Liver (tissue), 9 donors: Measurements from ENCODE around the gene KRTAP4-7. TPM values are rescaled to one million over a fixed set of nuclear protein-coding genes. Genes with fewer than 3 reads are reported as not detected.
"Not testable (repeated sequence)": the region's sequence is repeated elsewhere in the genome, so short reads cannot be mapped to it uniquely, and the experiment has no call there.

ENCODE experiments used
- DNase-seq: peaks from one replicate; pipeline ENCODE4 v3.0.0-alpha.2; 2017; ENCODE audit warnings: low spot score
- H3K27ac ChIP-seq, 2 donors: one replicate each; pipeline ENCODE4 v1.7.0; 2013; ENCODE audit warnings: inconsistent platforms in 2 of 2, low read length in 2 of 2, control low read depth in 1 of 2, low read depth in 1 of 2, mild to moderate bottlenecking in 1 of 2
- H3K27me3 ChIP-seq, 4 donors: one replicate each; pipeline versions ENCODE4 v1.6.1 to v1.7.0; 2013; ENCODE audit warnings: low read length in 3 of 4, inconsistent platforms in 1 of 4, mild to moderate bottlenecking in 1 of 4, moderate library complexity in 1 of 4; ENCODE audit not compliant: control insufficient read depth in 4 of 4, insufficient read depth in 4 of 4
- H3K36me3 ChIP-seq, 4 donors: one replicate each; pipeline versions ENCODE4 v1.6.1 to v1.7.0; 2013; ENCODE audit warnings: low read length in 3 of 4, mild to moderate bottlenecking in 3 of 4, low read depth in 1 of 4, moderate library complexity in 1 of 4; ENCODE audit not compliant: control insufficient read depth in 4 of 4, insufficient read depth in 3 of 4
- H3K4me1 ChIP-seq, 4 donors: one replicate each; pipeline versions ENCODE4 v1.6.1 to v1.7.0; 2013; ENCODE audit warnings: low read length in 3 of 4, mild to moderate bottlenecking in 3 of 4, moderate library complexity in 1 of 4; ENCODE audit not compliant: control insufficient read depth in 4 of 4, insufficient read depth in 4 of 4
- H3K4me3 ChIP-seq, 3 donors: one replicate each; pipeline versions ENCODE4 v1.6.1 to v1.7.0; 2013; ENCODE audit warnings: low read length in 3 of 3, control low read depth in 1 of 3, low read depth in 1 of 3, mild to moderate bottlenecking in 1 of 3
- H3K9ac ChIP-seq, 2 donors: one replicate each; pipeline ENCODE4 v1.7.0; 2013; ENCODE audit warnings: low read length in 2 of 2, mild to moderate bottlenecking in 2 of 2, moderate library complexity in 2 of 2, control low read depth in 1 of 2, low read depth in 1 of 2
- H3K9me3 ChIP-seq, 4 donors: one replicate each; pipeline versions ENCODE4 v1.6.1 to v1.7.0; 2013; ENCODE audit warnings: low read length in 3 of 4; ENCODE audit not compliant: control insufficient read depth in 4 of 4
- EGR1 ChIP-seq, 2 donors: IDR thresholded peaks; 2 replicates each; pipeline ENCODE4 v1.6.1; 2016 to 2018; ENCODE audit warnings: antibody characterized with exemption in 2 of 2, low read depth in 2 of 2
- FOXA1 ChIP-seq: IDR thresholded peaks from 2 replicates; pipeline ENCODE4 v1.6.1; 2016; ENCODE audit warnings: antibody characterized with exemption
- FOXA2 ChIP-seq: IDR thresholded peaks from 2 replicates; pipeline ENCODE4 v1.6.1; 2016; ENCODE audit warnings: antibody characterized with exemption
- HNF4G ChIP-seq: IDR thresholded peaks from 2 replicates; pipeline ENCODE4 v1.6.1; 2016; ENCODE audit warnings: antibody characterized with exemption
- RAD21 ChIP-seq, 2 donors: IDR thresholded peaks; 2 replicates each; pipeline ENCODE4 v1.6.1; 2016; ENCODE audit warnings: antibody characterized with exemption in 2 of 2, mild to moderate bottlenecking in 2 of 2
- SP1 ChIP-seq: IDR thresholded peaks from 2 replicates; pipeline ENCODE4 v1.6.1; 2018; ENCODE audit warnings: antibody characterized with exemption, mild to moderate bottlenecking
- TAF1 ChIP-seq: conservative IDR thresholded peaks from 2 replicates; pipeline ENCODE4 v1.6.1; 2016; ENCODE audit warnings: antibody characterized with exemption, mild to moderate bottlenecking
- YY1 ChIP-seq: IDR thresholded peaks from 2 replicates; pipeline ENCODE4 v1.6.1; 2016; ENCODE audit warnings: antibody characterized with exemption, mild to moderate bottlenecking
- WGBS: extraction: QIAGEN DNeasy Blood & Tissue Kit; methylation state at CpG from one replicate; pipeline ENCODE4 v1.1.7; 2013; 5-methylcytosine and 5-hydroxymethylcytosine counted together
- polyA plus RNA-seq, 2 donors: library from polyadenylated mRNA; stranded (reverse) in 1 of 2; unstranded in 1 of 2; fragments of 200-250 nt in 1 of 2; fragments of >200 nt in 1 of 2; fragmentation: Nextera tagmentation in 1 of 2; extraction: Ambion mirVana in 1 of 2; gene quantifications; one replicate each; pipeline versions ENCODE4 v1.2.1 to v1.2.3, GENCODE V29; 2013 to 2015
- total RNA-seq, 2 donors: library from RNA; depleted of rRNA; stranded (reverse); fragments of >200 nt; gene quantifications; one replicate each; pipeline ENCODE4 v1.2.3, GENCODE V29; 2014
- TF ChIP-seq, protein P1 (sequence below): fragments of 150-350 bp; IDR thresholded peaks from 2 replicates; pipeline ENCODE4 v1.5.1; 2017; ENCODE audit warnings: improper control_type of control experiment, low read depth, low read length; ENCODE audit not compliant: missing input control
- TF ChIP-seq, protein P2 (sequence below): IDR thresholded peaks from 2 replicates; pipeline ENCODE4 v1.6.1; 2016; ENCODE audit warnings: antibody characterized with exemption
- TF ChIP-seq, protein P3 (sequence below): IDR thresholded peaks from 2 replicates; pipeline ENCODE4 v1.6.1; 2016; ENCODE audit warnings: antibody characterized with exemption, mild to moderate bottlenecking
- donor health status: healthy.
- donor health status: healthy.
- donor health status: healthy.
- donor health status: healthy.
- donor health status: healthy.

KRTAP4-7 gene
- total and polyA plus RNA-seq, 4 donors: not detected

DNA sequence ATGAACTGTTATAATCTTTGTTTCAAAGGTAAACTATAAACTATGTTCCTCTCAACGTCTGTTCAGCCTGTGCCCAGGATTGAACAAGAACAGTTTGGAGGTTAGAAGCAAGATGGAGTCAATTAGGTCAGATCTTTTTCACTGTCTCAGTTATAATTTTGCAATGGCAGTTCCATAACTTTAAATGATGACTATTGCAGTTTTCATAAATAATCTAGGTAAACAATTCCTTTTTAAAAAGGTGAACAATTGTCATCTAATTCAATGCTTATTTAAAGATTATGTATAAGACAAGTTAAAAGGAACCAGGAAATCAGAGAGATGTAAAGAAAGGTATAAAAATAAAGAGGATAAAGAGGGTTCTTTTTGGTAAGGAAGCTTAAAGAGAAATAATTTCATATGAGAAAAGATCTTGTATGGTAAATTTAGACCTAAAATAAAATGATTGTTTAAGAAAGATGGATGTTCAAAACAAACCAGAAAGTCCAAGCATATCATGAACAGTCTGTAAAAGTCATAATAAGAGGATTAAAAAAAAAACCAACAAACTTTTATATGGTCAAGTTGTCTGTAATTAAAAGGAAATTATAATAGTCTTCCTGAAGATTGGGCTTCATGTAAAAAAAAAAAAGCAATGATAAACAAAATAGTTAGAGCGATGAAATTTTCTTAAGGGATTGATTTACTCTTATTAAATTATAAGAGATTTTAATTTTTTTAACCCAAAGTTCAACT is 27.4 kb downstream of the KRTAP4-7 start:
- TF ChIP-seq, protein P1, sequence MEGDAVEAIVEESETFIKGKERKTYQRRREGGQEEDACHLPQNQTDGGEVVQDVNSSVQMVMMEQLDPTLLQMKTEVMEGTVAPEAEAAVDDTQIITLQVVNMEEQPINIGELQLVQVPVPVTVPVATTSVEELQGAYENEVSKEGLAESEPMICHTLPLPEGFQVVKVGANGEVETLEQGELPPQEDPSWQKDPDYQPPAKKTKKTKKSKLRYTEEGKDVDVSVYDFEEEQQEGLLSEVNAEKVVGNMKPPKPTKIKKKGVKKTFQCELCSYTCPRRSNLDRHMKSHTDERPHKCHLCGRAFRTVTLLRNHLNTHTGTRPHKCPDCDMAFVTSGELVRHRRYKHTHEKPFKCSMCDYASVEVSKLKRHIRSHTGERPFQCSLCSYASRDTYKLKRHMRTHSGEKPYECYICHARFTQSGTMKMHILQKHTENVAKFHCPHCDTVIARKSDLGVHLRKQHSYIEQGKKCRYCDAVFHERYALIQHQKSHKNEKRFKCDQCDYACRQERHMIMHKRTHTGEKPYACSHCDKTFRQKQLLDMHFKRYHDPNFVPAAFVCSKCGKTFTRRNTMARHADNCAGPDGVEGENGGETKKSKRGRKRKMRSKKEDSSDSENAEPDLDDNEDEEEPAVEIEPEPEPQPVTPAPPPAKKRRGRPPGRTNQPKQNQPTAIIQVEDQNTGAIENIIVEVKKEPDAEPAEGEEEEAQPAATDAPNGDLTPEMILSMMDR: no peak
- TF ChIP-seq, protein P2, sequence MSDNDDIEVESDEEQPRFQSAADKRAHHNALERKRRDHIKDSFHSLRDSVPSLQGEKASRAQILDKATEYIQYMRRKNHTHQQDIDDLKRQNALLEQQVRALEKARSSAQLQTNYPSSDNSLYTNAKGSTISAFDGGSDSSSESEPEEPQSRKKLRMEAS: no peak
- TF ChIP-seq RAD21 (IDR thresholded peaks at IDR 0.05): no peak
- Histone ChIP-seq H3K9ac (no peak overlapping the region), H3K27me3 (peaks cover 0 to 4% (median 0%) of the 10 kb centered on the region in 4 donors), H3K4me1 (no peaks in the 10 kb centered on the region), H3K27ac (no peak overlapping the region), H3K4me3 (no peak overlapping the region), H3K36me3 (no peaks in the 10 kb centered on the region), H3K9me3 (no peaks in the 10 kb centered on the region)
- DNase-seq: no peak
- WGBS: 70% methylated on average over 2 of the region's 2 CpGs

DNA sequence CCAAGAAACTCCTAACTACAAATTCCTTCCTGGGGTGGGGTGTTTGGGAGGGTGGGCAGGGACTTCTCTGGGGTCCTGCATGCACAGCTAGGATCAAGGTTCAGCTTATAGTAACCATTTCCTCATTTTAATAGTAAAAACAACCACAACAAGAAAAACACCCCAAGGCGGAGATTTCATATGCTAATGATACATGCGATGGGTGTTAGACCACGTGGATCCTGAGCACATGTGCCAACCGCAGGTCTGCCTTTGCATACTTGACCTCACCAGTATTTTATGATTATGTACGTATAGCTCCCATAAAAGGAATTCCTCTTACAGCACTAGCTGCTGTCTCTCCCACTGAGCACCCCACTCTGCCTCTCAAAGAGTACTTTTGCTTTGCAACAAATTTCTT is 32.3 kb downstream of the KRTAP4-7 start:
- no peaks in the 10 kb centered on the region for H3K4me1 ChIP-seq
- no peak for TF ChIP-seq FOXA1
- no peak for TF ChIP-seq TAF1
- no peaks in the 10 kb centered on the region for H3K36me3 ChIP-seq
- no peak for DNase-seq
- peaks cover 0 to 4% (median 0%) of the 10 kb centered on the region in 4 donors for H3K27me3 ChIP-seq
- no peaks in the 10 kb centered on the region for H3K9me3 ChIP-seq
- H3K4me3 ChIP-seq: no peak overlapping the region
- no peak overlapping the region for H3K9ac ChIP-seq
- WGBS: 61% methylated on average over 5 of the region's 5 CpGs
- H3K27ac ChIP-seq: no peak overlapping the region

DNA sequence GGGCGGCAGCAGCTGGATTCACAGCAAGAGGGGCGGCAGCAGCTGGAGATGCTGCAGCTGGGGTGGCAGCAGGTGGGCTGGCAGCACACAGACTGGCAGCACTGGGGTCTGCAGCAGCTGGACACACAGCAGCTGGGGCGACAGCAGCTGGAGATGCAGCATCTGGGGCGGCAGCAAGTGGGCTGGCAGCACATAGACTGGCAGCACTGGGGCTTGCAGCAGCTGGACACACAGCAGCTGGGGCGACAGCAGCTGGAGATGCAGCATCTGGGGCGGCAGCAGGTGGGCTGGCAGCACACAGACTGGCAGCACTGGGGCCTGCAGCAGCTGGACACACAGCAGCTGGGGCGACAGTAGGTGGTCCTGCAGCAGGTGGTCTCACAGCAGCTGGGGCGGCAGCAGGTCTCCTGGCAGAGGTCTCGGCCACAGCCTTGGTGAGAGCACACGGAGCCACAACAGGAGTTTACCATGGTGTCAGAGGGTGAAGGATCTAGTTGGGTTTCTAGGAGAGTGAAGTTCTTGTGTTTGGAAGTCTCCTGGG is 34.0 kb downstream of the KRTAP4-7 start, which contains the start of gene KRTAP4-11:
TSS of gene KRTAP4-11 (minus strand) at position 528 of the 541 bp plus-strand sequence. CDS start at position 470, 58 bp downstream.
- not testable (repeated sequence) for DNase-seq, H3K4me3 ChIP-seq, H3K4me1 ChIP-seq, H3K27me3 ChIP-seq, H3K9ac ChIP-seq, H3K9me3 ChIP-seq, H3K36me3 ChIP-seq, H3K27ac ChIP-seq
- WGBS: 75% methylated on average over 10 of the region's 10 CpGs

DNA sequence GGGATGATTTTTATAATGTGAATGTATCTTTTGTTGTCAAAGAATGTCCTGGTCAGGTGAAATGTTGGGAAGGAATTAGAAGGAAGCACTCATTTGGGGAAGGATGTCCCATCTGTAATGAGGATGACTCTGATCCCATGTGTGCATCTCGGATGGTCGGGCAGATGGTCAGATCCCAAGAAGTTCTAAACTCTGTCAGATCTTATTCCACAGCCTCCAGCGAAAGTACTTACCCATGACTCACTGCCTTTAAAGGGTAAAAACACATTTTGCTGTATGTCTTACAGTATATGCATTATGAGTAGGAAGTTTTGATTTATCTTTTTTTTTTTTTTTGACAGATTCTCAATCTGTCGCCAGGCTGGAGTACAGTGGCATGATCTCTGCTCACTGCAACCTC is 34.8 kb downstream of the KRTAP4-7 start:
- no peak for DNase-seq
- Histone ChIP-seq H3K36me3 (no peaks in the 10 kb centered on the region), H3K27ac (no peak overlapping the region), H3K9me3 (no peaks in the 10 kb centered on the region), H3K4me1 (no peaks in the 10 kb centered on the region), H3K27me3 (peaks cover 0 to 4% (median 0%) of the 10 kb centered on the region in 4 donors), H3K9ac (no peak overlapping the region), H3K4me3 (no peak overlapping the region)
- 87% methylated on average over 4 of the region's 4 CpGs for WGBS
- TF ChIP-seq EGR1 (IDR thresholded peaks at IDR 0.05; ENCODE audit: low read depth in 2 of 2) (no peak), TAF1 (no peak), RAD21 (IDR thresholded peaks at IDR 0.05) (no peak), SP1 (no peak), FOXA2 (no peak), YY1 (no peak), HNF4G (no peak)
- TF ChIP-seq, protein P2: no peak
- TF ChIP-seq, protein P3, sequence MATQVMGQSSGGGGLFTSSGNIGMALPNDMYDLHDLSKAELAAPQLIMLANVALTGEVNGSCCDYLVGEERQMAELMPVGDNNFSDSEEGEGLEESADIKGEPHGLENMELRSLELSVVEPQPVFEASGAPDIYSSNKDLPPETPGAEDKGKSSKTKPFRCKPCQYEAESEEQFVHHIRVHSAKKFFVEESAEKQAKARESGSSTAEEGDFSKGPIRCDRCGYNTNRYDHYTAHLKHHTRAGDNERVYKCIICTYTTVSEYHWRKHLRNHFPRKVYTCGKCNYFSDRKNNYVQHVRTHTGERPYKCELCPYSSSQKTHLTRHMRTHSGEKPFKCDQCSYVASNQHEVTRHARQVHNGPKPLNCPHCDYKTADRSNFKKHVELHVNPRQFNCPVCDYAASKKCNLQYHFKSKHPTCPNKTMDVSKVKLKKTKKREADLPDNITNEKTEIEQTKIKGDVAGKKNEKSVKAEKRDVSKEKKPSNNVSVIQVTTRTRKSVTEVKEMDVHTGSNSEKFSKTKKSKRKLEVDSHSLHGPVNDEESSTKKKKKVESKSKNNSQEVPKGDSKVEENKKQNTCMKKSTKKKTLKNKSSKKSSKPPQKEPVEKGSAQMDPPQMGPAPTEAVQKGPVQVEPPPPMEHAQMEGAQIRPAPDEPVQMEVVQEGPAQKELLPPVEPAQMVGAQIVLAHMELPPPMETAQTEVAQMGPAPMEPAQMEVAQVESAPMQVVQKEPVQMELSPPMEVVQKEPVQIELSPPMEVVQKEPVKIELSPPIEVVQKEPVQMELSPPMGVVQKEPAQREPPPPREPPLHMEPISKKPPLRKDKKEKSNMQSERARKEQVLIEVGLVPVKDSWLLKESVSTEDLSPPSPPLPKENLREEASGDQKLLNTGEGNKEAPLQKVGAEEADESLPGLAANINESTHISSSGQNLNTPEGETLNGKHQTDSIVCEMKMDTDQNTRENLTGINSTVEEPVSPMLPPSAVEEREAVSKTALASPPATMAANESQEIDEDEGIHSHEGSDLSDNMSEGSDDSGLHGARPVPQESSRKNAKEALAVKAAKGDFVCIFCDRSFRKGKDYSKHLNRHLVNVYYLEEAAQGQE: no peak
